GM12873 (cell line): ENCODE results near the gene KRTAP10-7.

Experiments
- TF ChIP-seq, protein P1 (sequence below): IDR thresholded peaks from 2 replicates; pipeline ENCODE4 v1.5.1; 2012; ENCODE audit warnings: low read depth, mild to moderate bottlenecking, moderate library complexity, low read length, control low read depth; ENCODE audit not compliant: insufficient read depth; ENCODE audit errors: missing control alignments

The KRTAP10-7 gene

DNA sequence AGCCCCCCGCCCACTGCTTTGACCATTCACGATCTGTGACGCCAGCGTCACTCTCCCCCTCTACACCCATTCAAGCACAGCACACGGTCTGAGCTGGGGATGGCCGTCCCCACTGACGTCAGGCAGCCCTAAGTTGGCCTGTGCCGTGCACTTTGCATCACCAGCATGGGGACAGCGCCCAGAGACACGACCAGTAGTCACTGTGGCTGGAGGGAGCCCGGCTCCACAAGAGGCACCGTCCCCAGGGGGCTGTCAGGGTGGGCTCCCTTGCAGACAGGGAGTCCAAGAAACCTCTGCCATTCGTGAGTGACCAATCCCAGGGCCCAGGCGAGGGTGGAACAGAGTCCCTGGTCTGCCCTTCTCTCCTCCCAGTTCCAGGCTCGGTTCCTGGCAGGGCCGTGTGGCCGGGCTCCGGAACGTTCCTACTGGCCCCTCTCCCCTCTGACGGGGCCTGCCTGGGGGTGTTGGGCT lies 13.8 kb downstream of the KRTAP10-7 start:
- TF ChIP-seq, protein P1, sequence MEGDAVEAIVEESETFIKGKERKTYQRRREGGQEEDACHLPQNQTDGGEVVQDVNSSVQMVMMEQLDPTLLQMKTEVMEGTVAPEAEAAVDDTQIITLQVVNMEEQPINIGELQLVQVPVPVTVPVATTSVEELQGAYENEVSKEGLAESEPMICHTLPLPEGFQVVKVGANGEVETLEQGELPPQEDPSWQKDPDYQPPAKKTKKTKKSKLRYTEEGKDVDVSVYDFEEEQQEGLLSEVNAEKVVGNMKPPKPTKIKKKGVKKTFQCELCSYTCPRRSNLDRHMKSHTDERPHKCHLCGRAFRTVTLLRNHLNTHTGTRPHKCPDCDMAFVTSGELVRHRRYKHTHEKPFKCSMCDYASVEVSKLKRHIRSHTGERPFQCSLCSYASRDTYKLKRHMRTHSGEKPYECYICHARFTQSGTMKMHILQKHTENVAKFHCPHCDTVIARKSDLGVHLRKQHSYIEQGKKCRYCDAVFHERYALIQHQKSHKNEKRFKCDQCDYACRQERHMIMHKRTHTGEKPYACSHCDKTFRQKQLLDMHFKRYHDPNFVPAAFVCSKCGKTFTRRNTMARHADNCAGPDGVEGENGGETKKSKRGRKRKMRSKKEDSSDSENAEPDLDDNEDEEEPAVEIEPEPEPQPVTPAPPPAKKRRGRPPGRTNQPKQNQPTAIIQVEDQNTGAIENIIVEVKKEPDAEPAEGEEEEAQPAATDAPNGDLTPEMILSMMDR, result no peak

DNA sequence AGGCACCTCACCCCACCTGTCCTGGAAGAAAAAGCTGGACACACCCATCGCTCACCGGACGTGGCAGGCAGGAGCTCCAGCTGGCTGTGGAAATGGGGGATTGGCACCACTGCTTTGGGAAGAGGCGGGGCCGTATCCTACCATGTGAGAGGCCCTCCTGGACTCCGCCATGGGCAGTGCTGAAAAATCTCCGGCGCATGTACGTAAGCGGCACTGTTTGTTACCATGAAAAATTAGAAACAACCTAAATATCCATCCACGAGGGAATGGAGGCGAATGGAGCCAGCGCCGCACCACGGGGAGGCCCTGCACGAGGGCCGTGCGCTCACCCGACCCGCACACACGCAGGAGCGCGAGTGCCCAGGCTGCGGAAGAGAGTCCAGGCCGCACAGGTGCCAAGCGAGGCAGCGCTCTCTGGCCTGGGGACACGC lies 14.6 kb downstream of the KRTAP10-7 start:
- TF ChIP-seq, protein P1, result no peak

DNA sequence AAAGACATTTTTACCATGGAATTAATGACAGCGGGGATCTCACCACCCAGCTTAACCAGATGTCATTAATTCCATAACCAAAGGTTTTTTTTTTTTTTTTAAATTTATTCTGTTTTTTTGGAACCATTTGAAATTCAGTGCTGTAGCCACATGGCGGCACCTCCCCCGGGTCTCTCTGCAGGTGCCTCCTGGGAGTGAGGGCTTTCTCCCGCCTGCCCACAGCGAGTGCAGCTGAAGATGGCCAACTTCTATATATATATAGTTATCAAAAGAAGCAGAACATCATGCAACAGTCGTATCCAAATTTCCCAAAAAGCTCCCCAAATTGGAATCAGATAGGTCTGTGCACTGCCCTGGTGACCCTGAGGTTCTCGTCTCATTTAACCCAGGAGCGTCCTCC lies 15.1 kb downstream of the KRTAP10-7 start:
- TF ChIP-seq, protein P1, result no peak

DNA sequence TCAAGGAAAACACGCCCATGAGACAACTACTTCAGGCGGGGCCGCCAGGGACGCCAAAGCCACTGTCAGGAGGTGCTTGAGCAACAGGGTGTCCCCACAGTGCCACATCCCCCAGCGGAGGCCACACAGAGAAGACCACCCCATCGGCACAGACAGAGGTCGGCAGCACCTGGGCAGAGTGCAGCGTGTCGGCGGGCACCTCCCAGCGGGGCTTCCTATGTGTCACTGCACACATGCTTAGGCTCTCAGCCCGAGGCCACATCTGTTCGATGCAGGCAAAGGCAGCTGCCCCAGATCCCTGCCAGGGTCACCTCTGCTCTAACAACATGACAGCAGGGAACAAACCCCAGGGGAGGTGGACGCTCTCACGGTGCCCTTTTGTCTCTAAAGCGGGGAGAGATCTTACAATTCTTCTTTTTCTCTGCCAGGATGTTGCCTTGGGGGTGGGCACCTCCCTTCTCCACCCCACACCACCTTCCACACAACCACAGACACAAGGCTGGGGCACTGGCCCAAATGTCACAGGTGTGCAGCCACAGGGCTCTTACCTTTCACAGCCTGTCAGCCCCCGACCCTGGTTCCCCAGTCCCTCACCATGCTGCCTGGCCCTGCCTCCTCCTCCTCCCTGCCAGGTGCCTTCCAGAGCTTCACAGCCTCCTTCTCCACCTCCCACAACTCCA lies 15.7 kb downstream of the KRTAP10-7 start:
- TF ChIP-seq, protein P1, result no peak

DNA sequence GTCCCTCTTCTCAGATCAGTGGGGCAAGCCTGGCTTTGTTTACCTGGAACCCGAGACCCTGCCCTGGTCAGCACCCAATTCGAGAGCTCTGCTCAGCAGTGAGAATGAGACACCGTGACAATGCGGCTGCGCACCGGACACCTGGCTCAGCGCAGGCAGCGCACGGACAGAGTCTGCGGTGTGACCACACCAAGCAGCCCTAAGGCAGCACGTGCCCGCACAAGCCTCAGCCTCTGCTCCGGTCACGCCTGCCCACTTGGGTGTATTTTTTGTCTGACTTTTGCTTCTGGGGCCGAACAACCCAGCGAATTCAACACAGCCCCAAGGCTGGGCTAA lies 16.2 kb downstream of the KRTAP10-7 start:
- TF ChIP-seq, protein P1, result no peak

DNA sequence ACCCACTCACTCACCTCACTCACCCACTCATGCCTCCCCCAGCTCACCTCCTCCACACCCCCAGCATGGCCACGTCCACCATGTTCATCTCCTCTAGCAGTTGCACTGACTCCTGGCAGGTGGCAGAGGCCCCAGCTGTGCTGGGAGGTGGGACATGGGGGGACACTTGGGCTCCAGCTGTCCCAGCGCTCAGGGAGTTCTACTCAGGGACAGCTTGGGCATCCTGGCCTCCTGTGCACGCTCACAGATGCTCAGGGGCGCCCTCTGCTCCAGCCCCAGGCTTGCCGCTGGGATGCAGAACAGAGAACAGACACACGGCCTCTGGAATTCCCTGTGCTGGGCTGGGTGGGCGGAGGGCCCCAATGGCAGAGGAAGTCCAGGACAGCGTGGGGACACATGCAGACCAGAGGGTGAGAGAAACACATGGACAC lies 16.7 kb downstream of the KRTAP10-7 start:
- TF ChIP-seq, protein P1, result no peak

DNA sequence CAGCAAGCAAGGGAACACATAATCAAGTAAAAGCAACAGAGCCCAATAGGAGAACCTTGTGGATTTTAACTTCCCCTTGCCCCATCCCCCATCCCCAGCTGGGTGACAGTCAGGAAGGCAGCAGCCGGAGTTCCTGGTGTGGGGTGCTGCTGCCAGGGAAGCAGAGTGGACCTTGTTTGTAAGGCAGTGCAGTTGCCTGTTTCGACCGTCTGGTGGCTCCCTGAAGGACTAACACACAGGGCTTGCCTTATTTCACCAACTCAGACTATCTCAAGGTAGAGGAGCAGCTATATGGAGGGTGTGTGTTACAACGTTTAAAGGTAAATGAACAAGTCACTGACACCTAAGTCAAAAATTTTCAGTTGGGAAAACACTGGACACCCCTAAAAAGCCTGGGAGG lies 18.1 kb downstream of the KRTAP10-7 start:
- TF ChIP-seq, protein P1, result peak; percentile 31
